T-helper 2 cell (primary cell): ENCODE results near the gene EMX1.
"Not testable (repeated sequence)": the region's sequence is repeated elsewhere in the genome, so short reads cannot be mapped to it uniquely, and the experiment has no call there.

ENCODE experiments used
- DNase-seq, 5 experiments: peaks; one replicate each; pipeline versions ENCODE4 v3.0.0 to v3.0.0-alpha.2; 2012 to 2022

The EMX1 gene

DNA sequence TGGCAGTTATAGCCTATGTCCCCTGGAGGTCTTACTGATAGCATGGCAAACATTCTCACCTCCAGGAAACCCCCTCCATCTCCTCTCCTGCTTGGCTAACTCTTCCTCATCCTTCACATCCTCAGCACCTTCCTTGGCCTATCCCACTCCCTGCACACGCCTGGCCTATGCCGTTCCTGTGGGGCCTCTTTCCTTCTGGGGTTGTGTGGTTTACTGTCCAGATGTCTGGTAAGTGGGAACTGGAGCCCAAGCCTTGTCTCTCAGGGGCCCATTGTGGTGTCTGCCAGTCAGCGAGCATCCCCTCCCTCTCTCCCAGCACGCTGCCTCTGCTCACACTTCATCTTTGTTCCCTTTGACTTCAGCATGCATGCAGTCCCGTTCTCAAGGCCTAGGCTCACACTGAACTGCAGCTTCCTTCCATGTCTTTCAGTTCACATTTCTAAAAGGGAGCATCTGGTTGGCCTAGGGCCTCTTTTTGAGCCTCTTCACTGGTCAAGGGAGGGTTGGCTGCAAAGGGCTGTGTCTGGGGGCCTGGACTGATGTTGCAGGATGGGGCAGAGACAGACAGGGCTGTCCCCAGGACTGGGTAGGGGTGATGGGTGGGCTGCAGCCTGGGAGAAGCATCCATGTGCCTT lies 17.0 kb upstream of the EMX1 start:
- no peak for DNase-seq

DNA sequence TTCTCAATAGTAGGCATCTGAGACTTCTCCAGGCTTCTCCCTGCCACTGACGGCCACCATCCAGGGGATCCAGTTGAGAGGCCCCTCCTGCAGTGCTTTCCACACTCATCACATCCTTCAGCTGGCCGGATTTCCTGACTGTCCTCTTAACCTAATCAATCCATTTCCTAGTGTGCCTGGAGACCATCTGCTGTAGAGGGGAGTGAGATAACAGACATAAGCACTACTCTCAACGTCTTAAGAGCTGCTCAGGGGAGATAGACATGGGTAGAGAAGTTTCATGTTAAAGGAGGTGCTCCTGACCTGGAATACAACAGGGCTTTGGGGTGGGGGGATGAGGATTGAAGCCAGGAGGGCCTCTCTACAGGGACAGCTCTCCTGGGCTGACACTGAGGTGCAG lies 15.9 kb upstream of the EMX1 start:
- no peak for DNase-seq

DNA sequence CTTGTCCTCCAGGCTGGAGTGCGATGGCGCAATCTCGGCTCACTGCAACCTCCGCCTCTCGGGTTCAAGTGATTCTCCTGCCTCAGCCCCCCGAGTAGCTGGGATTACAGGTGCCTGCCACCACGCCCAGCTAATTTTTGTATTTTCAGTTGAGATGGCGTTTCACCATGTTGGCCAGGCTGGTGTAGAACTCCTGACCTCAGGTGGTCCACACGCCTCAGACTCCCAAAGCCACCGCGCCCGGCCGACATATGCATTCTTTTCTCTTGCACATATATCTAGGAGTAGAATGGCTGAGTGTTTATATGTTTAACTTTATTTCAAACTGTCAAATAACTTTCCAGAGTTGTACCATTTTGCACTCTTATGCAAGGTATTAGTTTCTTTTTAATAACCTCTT lies 9.9 kb upstream of the EMX1 start:
- not testable (repeated sequence) for DNase-seq

GRCh38 chr2:72908741-72909140 lies 8.6 kb upstream of the EMX1 start:
- DNase-seq: no peak

- no peak for DNase-seq
Observed at GRCh38 chr2:72911256-72911655, 6.1 kb upstream of the EMX1 start.

DNA sequence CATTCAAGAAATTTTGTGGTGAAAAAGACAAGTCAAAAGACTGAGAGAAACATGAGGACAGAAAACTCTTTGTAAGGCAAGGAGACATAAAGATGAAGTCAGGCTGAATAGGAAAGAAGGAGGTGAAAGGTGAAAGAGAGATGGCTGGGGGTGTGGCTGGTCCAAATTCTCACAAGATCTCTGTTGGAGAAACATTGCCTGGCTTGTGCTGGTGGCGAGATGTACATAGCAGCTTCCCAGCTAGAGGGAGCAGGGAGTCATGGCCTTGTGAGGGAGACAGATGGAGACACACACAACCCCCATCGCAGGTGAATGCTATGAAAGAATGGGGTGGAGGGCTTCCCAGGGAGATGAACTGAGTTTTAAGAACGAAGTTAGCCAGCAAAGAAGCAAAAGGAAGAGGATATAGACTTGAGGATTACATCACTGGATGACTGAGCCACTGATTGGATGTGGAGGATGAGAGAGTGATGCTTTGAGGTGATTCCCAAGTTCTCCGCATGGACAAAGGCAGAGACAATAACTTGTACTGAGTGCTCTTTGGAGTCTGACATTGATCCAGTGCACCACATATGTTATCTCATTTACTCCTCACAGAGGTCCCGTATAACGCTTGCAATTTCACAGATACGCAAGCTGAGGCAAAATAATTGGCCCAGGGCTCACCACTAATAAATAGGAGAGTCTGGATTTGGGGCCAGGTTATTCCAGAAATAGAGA lies 3.7 kb upstream of the EMX1 start:
- DNase-seq: no peak

DNA sequence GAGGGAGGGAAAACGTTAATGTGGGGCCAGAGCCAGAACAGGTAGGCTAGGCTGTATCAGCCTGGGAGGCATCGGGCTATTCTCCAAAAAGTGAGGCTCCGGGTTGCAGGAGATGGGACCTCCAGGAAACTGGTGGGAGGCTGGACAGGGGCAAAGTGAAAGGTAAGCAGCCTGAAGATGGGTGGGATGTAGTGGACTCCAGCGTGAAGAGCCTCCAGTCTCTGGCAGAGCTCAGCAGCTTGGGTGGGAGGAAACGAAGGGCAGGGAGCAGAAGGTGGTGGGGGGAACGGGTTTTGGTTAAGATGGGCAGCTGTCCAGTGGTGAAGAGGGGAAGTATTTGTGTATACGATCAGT lies 3.1 kb upstream of the EMX1 start:
- DNase-seq: no peak

GRCh38 chr2:72914589-72915319 lies 2.6 kb upstream of the EMX1 start:
- no peak for DNase-seq

- DNase-seq: no peak
Observed at GRCh38 chr2:72915320-72915906, 1.9 kb upstream of the EMX1 start.

DNA sequence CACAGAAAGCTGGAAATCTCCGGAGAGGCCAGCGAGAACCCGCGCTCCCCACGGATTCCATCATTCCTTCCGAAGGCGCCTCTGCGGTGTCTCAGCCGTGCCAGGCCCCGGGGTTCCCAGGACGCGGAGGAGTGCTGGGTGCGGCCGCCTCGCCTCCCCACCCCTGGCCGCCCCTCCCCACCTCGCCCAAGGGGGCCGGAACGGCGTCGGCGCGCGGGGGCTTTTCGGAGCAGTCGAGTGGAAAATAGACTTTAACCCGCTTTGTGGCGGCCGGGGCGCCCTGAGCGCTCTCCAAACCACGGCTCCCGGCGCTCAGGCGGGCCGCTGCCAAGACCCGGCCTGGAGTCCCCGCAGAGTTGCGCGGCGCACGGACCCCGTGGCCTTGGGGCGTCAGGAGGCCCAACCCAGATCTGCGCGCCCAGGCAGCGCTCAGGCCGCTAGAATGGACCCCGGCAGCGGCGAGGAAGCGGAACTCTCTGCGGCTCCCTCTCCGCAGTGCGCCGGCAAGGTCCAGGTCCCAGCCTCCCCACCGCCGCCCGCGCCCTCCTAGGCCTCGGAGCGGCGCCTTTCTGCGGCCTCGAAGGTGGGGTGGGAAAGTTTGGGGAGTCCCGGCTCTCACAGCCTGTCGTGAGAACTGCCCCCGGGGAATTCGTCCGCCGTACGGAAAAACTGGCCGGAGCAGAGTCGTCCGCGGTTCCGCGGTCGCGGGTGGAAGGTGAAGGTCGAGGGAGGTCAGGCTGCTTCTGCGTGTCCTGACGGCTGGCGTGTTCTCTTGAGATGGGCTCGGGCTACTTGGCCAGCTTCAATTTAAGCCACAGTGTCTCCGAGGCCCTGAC lies 1.2 kb upstream of the EMX1 start:
- peak in 2 of 5 experiments; percentile 28 to 58 for DNase-seq

GRCh38 chr2:72916743-72917137 lies 579 bp upstream of the EMX1 start:
- no peak for DNase-seq

GRCh38 chr2:72917877-72918553 lies 696 bp downstream of the EMX1 start:
- DNase-seq: no peak

DNA sequence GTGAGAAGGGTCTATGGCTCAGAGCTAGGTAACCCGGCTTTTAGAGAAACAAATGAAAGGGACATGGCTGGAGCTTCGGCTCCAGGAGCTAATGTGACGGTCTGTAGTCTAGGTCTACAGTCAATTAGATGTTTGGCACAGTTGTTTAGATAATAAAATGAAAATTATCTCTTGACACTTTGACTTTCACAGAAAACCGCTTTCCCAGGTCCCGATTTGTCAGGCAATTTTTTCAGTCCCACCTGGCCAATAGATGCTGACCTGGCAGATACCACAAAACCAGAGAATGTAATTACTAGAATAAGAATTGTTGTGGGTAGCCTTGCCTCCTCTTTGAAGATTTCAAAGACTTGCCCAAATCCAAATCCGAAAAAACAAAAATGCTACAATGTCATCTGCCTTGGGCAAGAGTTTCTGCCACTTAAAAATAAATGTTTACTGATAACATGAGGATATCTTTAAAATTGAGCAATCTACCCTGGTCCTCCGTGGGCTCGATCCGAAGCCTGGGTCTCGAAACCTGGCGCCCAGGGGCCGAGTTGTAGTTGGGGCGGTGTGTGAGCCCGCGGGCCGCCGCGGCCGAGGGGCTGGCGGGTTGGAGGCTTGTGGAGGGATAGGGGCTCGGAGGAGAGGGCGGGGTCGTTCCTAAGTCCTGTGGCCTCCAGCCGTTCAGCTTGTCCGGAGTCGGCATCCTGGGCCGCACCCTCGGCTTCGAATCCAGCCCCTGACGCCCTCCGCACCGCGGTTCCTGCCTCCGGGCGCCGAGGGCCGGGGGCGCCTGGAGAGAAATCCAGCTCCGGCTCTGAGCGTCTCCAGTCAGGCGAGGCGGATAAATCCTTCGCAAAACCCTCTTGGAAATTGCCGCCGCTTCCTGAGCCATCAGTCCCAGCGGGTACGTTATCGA lies 2.3 kb downstream of the EMX1 start:
- DNase-seq: no peak

DNA sequence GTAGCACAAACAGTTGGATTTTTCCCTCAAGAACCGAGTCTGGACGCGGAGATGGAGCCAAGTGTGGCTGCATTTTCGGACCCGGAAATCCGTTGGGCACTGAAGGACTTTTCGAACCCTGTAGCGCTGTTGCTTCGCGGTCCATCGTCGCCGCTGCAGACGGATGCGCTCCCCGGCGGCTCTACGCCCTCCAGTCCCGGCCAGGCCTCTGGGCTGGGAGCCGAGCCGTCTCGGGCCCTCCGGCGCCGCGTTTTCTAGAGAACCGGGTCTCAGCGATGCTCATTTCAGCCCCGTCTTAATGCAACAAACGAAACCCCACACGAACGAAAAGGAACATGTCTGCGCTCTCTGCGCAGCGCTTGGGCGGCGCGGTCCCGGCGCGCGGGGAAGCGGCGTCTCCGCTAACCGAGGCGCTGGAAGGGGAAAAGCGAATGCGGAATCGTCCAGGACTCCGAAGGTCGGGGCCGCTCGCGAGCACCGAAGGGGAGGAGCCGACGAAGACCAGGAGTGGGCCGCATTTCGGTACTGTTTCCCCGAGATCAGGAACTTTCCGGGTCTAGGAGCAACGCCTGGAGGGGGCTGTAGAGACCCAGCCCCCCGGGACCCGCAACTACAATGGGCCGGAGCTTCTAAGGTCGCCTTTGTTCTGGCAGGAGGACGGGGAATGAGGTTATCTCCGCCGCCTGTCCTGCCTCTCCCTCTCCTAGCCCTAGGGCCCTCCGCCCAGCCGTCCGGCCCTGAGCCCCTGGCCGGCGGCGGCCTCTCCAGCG lies 3.2 kb downstream of the EMX1 start:
- DNase-seq: peak in 1 of 5 experiments; percentile 44

- no peak for DNase-seq
Observed at GRCh38 chr2:72921088-72921851, 4.0 kb downstream of the EMX1 start.

DNA sequence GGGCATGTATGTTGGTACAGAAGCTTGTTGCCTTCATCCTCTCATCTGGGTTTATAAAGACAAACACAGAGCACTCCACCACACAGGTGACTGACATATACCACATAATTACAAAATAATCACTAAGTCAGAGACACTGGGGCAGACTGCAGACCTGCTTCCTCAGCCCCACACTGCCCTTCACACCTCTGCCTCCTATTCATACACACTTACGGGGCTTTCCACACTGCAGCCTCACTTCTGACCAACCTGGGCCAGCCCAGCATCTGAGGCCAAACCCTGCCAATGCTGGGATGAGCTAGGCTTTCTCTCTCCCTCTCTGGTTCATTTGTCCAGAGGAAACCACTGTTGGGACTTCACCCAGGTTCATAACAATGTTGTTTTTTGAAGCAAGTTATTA lies 4.5 kb downstream of the EMX1 start:
- DNase-seq: no peak

DNA sequence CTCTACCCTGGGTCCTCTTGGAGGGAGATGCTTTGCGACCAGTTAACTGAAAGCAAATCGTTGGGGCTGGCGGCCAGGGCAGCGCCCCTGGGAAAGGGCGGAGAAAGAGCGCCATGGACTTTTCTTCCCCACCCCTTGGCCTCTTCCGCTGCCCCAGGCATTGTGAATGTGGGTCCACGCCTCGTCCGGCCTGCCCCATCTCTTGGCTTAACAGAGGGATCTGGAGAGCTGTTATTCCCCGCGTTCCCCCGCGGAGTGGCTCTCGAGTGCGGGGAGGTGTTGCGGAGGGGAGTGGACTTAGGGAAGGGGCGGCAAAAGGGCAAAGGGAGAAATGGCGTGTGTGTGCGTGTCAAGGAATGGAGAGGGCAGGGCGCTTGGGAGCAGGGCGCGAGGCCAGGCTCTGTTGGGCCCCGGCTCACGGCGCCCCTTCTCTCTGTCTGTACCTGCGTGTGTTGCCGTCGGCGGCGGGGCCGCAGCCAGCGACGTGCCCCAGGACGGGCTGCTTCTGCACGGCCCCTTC lies 6.6 kb downstream of the EMX1 start:
- no peak for DNase-seq

- DNase-seq: peak in 1 of 5 experiments; percentile 56
Observed at GRCh38 chr2:72924353-72925240, 7.3 kb downstream of the EMX1 start.
